Measurements from ENCODE around the gene NCF2. TPM values are rescaled to one million over a fixed set of nuclear protein-coding genes. Genes with fewer than 3 reads are reported as not detected.
A peak's percentile ranks its signal among the peaks of the same experiment; 100 is the strongest.

Gene NCF2
- total and polyA plus RNA-seq, 8 donors = 4.7 to 139 (median 6.8) TPM

DNA sequence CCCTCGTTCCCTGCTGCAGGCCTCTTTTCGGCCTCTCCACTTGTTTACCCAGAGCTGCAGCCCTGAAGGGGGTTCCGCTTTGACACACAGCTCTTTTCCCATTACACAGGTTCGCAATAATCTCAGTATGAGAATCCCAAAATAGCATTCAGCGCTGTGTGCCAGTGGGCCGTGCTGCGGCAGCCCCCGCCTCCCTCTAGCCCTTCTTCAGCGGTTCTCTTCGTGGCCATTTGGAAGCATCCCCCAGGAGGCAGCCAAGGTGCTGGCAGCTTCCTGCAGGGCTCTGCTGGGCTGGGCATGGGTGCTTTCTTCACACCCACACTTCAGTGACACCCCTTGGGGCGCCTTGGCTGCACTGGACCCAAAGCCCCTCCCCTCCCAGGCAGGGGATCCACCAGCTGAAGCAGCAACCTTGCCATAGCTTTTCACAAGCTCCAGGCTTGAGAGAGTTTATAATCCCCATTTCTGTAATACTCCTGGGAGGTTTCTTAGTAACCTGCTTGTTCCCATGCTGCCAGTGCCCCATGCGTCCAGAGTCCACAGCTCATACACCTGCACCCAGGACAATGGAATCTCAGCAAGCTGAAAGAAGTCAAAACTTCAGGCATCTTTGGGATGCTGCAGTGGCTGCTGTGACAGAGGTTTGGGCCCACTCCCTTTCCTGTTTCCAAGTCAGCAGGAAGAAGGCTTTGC is 8.1 kb downstream of the NCF2 start:
- no peaks in the 10 kb centered on the region for H3K27me3 ChIP-seq
- DNase-seq (peak in 2 of 4 donors; percentile 47 to 75), ATAC-seq (peak; percentile 40)
- peaks cover 0 to 44% of the 10 kb centered on the region in 2 donors for H3K36me3 ChIP-seq
- TF ChIP-seq, protein P1, sequence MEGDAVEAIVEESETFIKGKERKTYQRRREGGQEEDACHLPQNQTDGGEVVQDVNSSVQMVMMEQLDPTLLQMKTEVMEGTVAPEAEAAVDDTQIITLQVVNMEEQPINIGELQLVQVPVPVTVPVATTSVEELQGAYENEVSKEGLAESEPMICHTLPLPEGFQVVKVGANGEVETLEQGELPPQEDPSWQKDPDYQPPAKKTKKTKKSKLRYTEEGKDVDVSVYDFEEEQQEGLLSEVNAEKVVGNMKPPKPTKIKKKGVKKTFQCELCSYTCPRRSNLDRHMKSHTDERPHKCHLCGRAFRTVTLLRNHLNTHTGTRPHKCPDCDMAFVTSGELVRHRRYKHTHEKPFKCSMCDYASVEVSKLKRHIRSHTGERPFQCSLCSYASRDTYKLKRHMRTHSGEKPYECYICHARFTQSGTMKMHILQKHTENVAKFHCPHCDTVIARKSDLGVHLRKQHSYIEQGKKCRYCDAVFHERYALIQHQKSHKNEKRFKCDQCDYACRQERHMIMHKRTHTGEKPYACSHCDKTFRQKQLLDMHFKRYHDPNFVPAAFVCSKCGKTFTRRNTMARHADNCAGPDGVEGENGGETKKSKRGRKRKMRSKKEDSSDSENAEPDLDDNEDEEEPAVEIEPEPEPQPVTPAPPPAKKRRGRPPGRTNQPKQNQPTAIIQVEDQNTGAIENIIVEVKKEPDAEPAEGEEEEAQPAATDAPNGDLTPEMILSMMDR (IDR thresholded peaks at IDR 0.05) = no peak
- intact Hi-C loops (cut with DNase I) = no loop called here
- peaks cover 0 to 98% of the 10 kb centered on the region in 2 donors for H3K4me1 ChIP-seq
- peak overlapping the region; percentile 51 to 87 for H3K27ac ChIP-seq
- no peaks in the 10 kb centered on the region for H3K9me3 ChIP-seq
- no peak overlapping the region for H3K4me3 ChIP-seq

GRCh38 chr1:183580281-183580682 is 10.0 kb downstream of the NCF2 start:
- Histone ChIP-seq H3K27ac (peak overlapping the region; percentile 51 to 87), H3K4me1 (peaks cover 0 to 84% of the 10 kb centered on the region in 2 donors), H3K4me3 (peak overlapping the region in 1 of 2 donors; percentile 6), H3K36me3 (peaks cover 0 to 46% of the 10 kb centered on the region in 2 donors), H3K27me3 (no peaks in the 10 kb centered on the region), H3K9me3 (no peaks in the 10 kb centered on the region)
- ATAC-seq (peak; percentile 41), DNase-seq (peak in 1 of 4 donors; percentile 68)
- intact Hi-C loops (cut with DNase I) = no loop called here
- TF ChIP-seq, protein P1 (IDR thresholded peaks at IDR 0.05) = no peak

GRCh38 chr1:183578856-183579255 is 11.4 kb downstream of the NCF2 start:
- peak; percentile 70 for ATAC-seq
- no peak overlapping the region for H3K4me3 ChIP-seq
- H3K4me1 ChIP-seq = peaks cover 0 to 70% of the 10 kb centered on the region in 2 donors
- peak in 1 of 4 donors; percentile 45 for DNase-seq
- peaks cover 0 to 46% of the 10 kb centered on the region in 2 donors for H3K36me3 ChIP-seq
- TF ChIP-seq, protein P1 (IDR thresholded peaks at IDR 0.05) = no peak
- peak overlapping the region in 1 of 2 donors; percentile 87 for H3K27ac ChIP-seq
- H3K27me3 ChIP-seq = no peaks in the 10 kb centered on the region
- no peaks in the 10 kb centered on the region for H3K9me3 ChIP-seq
- intact Hi-C loops (cut with DNase I) = no loop called here

- ATAC-seq (no peak), DNase-seq (no peak)
- Histone ChIP-seq H3K36me3 (peaks cover 0 to 55% of the 10 kb centered on the region in 2 donors), H3K27ac (peak overlapping the region in 1 of 2 donors; percentile 87), H3K9me3 (no peaks in the 10 kb centered on the region), H3K4me3 (no peak overlapping the region), H3K27me3 (no peaks in the 10 kb centered on the region), H3K4me1 (peaks cover 0 to 62% of the 10 kb centered on the region in 2 donors)
- TF ChIP-seq, protein P1 (IDR thresholded peaks at IDR 0.05) = no peak
- intact Hi-C loops (cut with DNase I) = no loop called here
Observed at GRCh38 chr1:183577897-183578465, 12.3 kb downstream of the NCF2 start.

DNA sequence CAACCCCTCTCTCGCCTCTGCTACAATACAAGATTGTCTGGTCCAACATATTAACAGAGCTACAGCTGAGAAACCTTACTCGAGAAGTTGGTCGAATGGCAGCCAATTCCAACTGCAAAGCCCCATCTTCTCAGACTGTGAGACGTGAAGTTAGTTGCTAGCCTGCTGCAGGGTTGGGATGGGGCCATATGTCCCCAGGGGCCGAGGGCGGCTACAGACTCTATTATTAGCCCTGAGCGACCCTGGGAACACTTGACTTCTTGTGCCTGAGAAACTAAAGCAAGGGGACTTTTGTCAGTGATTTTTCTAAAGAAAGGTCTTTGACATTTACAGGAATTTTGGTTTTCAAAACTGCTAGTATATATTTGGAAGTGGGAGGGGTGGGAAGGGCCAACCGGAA is 13.7 kb downstream of the NCF2 start:
- TF ChIP-seq, protein P1 (IDR thresholded peaks at IDR 0.05) = no peak
- Histone ChIP-seq H3K4me1 (peaks cover 0 to 52% of the 10 kb centered on the region in 2 donors), H3K4me3 (no peak overlapping the region), H3K36me3 (peaks cover 0 to 62% of the 10 kb centered on the region in 2 donors), H3K27me3 (no peaks in the 10 kb centered on the region), H3K9me3 (no peaks in the 10 kb centered on the region), H3K27ac (no peak overlapping the region)
- intact Hi-C loops (cut with DNase I) = no loop called here
- ATAC-seq (no peak), DNase-seq (no peak)

Measured in left lung (tissue), 10 donors.